ENCODE data around the gene PPM1J. TPM values are rescaled to one million over a fixed set of nuclear protein-coding genes. Genes with fewer than 3 reads are reported as not detected.
A peak's percentile ranks its signal among the peaks of the same experiment; 100 is the strongest.

PPM1J gene
- total RNA-seq, 4 donors from 2014 or later: 11.9 to 16.5 (median 13.9) TPM

GRCh38 chr1:112694363-112694929, 20.7 kb downstream of the PPM1J start:
- TF ChIP-seq POLR2A (IDR thresholded peaks at IDR 0.05): no peak
- TF ChIP-seq, protein P1, sequence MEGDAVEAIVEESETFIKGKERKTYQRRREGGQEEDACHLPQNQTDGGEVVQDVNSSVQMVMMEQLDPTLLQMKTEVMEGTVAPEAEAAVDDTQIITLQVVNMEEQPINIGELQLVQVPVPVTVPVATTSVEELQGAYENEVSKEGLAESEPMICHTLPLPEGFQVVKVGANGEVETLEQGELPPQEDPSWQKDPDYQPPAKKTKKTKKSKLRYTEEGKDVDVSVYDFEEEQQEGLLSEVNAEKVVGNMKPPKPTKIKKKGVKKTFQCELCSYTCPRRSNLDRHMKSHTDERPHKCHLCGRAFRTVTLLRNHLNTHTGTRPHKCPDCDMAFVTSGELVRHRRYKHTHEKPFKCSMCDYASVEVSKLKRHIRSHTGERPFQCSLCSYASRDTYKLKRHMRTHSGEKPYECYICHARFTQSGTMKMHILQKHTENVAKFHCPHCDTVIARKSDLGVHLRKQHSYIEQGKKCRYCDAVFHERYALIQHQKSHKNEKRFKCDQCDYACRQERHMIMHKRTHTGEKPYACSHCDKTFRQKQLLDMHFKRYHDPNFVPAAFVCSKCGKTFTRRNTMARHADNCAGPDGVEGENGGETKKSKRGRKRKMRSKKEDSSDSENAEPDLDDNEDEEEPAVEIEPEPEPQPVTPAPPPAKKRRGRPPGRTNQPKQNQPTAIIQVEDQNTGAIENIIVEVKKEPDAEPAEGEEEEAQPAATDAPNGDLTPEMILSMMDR (IDR thresholded peaks at IDR 0.05): no peak
- DNase-seq (ENCODE audit: low spot score in 2 of 2): peak in 1 of 2 donors; percentile 79
- H3K4me3 ChIP-seq (ENCODE audit: low read depth, poor library complexity, severe bottlenecking): no peak overlapping the region
- WGBS, 2 donors: 82 to 90% methylated on average over 15 of the region's 15 CpGs
- intact Hi-C loops (cut with DNase I; ENCODE audit: low total_unique reads): no loop called here

GRCh38 chr1:112693821-112694220, 21.3 kb downstream of the PPM1J start:
- 87 to 91% methylated on average over 5 to 6 of the region's 6 CpGs for WGBS, 2 donors
- intact Hi-C loops (cut with DNase I; ENCODE audit: low total_unique reads): no loop called here

DNA sequence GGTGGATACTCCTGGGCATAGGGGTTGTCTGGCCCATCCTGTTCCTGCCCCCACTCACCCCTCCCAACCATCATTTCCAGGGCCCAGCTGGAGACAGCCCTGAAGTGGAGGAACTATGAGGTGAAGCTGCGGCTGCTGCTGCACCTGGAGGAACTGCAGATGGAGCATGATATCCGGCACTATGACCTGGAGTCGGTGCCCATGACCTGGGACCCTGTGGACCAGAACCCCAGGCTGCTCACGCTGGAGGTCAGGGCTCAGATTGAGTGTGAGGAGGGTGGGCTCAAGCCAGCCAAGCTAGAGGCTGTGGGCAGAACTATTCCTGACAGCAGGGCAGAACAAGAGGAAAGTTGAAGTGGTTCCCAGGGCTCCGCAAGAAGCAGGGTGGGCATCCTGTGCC, 22.5 kb downstream of the PPM1J start:
- intact Hi-C loops (cut with DNase I; ENCODE audit: low total_unique reads): no loop called here

More at GRCh38 chr1:112693821-112694220, 21.3 kb downstream of the PPM1J start:
- no peak for DNase-seq (ENCODE audit: low spot score in 2 of 2)
- TF ChIP-seq, protein P1 (IDR thresholded peaks at IDR 0.05): no peak
- TF ChIP-seq POLR2A (IDR thresholded peaks at IDR 0.05): no peak
- no peak overlapping the region for H3K4me3 ChIP-seq (ENCODE audit: low read depth, poor library complexity, severe bottlenecking)

GRCh38 chr1:112689842-112690237, 25.3 kb downstream of the PPM1J start:
- TF ChIP-seq POLR2A (IDR thresholded peaks at IDR 0.05): no peak
- TF ChIP-seq, protein P1 (IDR thresholded peaks at IDR 0.05): no peak
- DNase-seq (ENCODE audit: low spot score in 2 of 2): peak in 1 of 2 donors; percentile 79
- 94 to 96% methylated on average over 9 to 11 of the region's 11 CpGs for WGBS, 2 donors
- no peak overlapping the region for H3K4me3 ChIP-seq (ENCODE audit: low read depth, poor library complexity, severe bottlenecking)
- intact Hi-C loops (cut with DNase I; ENCODE audit: low total_unique reads): no loop called here

More for the DNA sequence above, 22.5 kb downstream of the PPM1J start:
- TF ChIP-seq, protein P1 (IDR thresholded peaks at IDR 0.05): no peak
- TF ChIP-seq POLR2A (IDR thresholded peaks at IDR 0.05): no peak
- DNase-seq (ENCODE audit: low spot score in 2 of 2): peak in 1 of 2 donors; percentile 70
- 96 to 100% methylated on average over 5 of the region's 5 CpGs for WGBS, 2 donors
- H3K4me3 ChIP-seq (ENCODE audit: low read depth, poor library complexity, severe bottlenecking): no peak overlapping the region

GRCh38 chr1:112689196-112689841, 25.8 kb downstream of the PPM1J start:
- intact Hi-C loops (cut with DNase I; ENCODE audit: low total_unique reads): no loop called here
- 96 to 99% methylated on average over 9 of the region's 9 CpGs for WGBS, 2 donors
- TF ChIP-seq POLR2A (IDR thresholded peaks at IDR 0.05): no peak
- TF ChIP-seq, protein P1 (IDR thresholded peaks at IDR 0.05): no peak
- DNase-seq (ENCODE audit: low spot score in 2 of 2): peak in 1 of 2 donors; percentile 83
- H3K4me3 ChIP-seq (ENCODE audit: low read depth, poor library complexity, severe bottlenecking): no peak overlapping the region

Measured in lower leg skin (tissue), 4 donors.